Coronary artery (tissue), 2 donors: Measurements from ENCODE around the gene ATP5F1B.

ENCODE experiments used
- DNase-seq: peaks from one replicate; pipeline ENCODE4 v3.0.0-alpha.2; 2017; ENCODE audit warnings: low spot score
- H3K27ac ChIP-seq, 2 donors: fragments of 200-600 bp; sonication (generic); one replicate each; pipeline ENCODE4 v1.5.1; 2016 to 2019
- H3K4me3 ChIP-seq: fragments of 200-600 bp; sonication (generic); 2 replicates; pipeline ENCODE4 v1.5.1; 2016; ENCODE audit warnings: mild to moderate bottlenecking, moderate library complexity
- CTCF ChIP-seq: fragments of 200-600 bp; sonication (generic); IDR thresholded peaks from one replicate; pipeline ENCODE4 v1.5.1; 2019; ENCODE audit warnings: antibody characterized with exemption

The ATP5F1B gene

GRCh38 chr12:56634242-56634836, 11.4 kb downstream of the ATP5F1B start:
- no peak for DNase-seq
- peak overlapping the region; percentile 96 for H3K4me3 ChIP-seq
- peak overlapping the region; percentile 98 for H3K27ac ChIP-seq
- TF ChIP-seq CTCF: no peak

- Histone ChIP-seq H3K27ac (peak overlapping the region; percentile 98), H3K4me3 (peak overlapping the region; percentile 96)
- TF ChIP-seq CTCF: no peak
- DNase-seq: no peak
Measured at GRCh38 chr12:56633468-56634241, 12.1 kb downstream of the ATP5F1B start.

GRCh38 chr12:56632701-56633467, 12.9 kb downstream of the ATP5F1B start:
- H3K27ac ChIP-seq: peak overlapping the region; percentile 98
- no peak for TF ChIP-seq CTCF
- DNase-seq: no peak
- H3K4me3 ChIP-seq: peak overlapping the region; percentile 96

GRCh38 chr12:56631790-56632700, 13.7 kb downstream of the ATP5F1B start:
- no peak for DNase-seq
- TF ChIP-seq CTCF: no peak
- Histone ChIP-seq H3K4me3 (peak overlapping the region; percentile 96), H3K27ac (peak overlapping the region; percentile 49 to 98)

GRCh38 chr12:56630180-56630632, 15.6 kb downstream of the ATP5F1B start, which contains the start of gene BAZ2A:
BAZ2A (minus strand) TSS chr12:56630326; CDS start chr12:56617530, 12,796 bp downstream.
- peak; percentile 90 for DNase-seq
- no peak for TF ChIP-seq CTCF
- Histone ChIP-seq H3K27ac (peak within 1 kb of the TSS; percentile 94 to 95), H3K4me3 (peak within 1 kb of the TSS; percentile 91)

GRCh38 chr12:56629459-56630179, 16.2 kb downstream of the ATP5F1B start:
- TF ChIP-seq CTCF: no peak
- Histone ChIP-seq H3K4me3 (peak overlapping the region; percentile 91), H3K27ac (peak overlapping the region; percentile 94 to 95)
- no peak for DNase-seq
